Activated CD4-positive, alpha-beta T cell treated with anti-CD3 and anti-CD28 coated beads, Interleukin-2, Interleukin-6, amounts not matched to agents 100 ng/mL and 50 ng/mL, durations not matched to agents 16 hours and 8 hours (primary cell): Measurements from ENCODE around the gene TBC1D8.

Experiments
- DNase-seq: peaks from one replicate; pipeline ENCODE4 v3.0.0-alpha.2; 2020

Gene TBC1D8

DNA sequence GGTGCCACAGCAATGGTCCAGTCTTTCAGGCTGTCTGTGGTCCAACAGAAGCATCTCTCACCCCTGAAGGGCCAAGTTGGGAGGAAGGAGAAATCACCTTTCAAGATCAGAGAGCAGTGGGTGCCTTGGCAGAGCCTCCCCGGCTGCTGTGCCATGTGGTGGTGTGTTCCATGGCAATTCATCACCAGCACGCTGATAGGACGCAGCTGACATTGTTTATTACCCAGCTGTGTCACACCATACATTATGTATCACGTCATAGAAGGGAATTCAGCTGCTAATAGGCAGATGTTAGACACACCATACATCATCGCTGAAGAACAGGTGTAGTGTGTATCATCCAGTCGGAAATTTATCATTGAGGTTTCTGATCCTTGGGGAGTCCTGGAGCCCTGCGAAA, 178.7 kb downstream of the TBC1D8 start:
- no peak for DNase-seq

DNA sequence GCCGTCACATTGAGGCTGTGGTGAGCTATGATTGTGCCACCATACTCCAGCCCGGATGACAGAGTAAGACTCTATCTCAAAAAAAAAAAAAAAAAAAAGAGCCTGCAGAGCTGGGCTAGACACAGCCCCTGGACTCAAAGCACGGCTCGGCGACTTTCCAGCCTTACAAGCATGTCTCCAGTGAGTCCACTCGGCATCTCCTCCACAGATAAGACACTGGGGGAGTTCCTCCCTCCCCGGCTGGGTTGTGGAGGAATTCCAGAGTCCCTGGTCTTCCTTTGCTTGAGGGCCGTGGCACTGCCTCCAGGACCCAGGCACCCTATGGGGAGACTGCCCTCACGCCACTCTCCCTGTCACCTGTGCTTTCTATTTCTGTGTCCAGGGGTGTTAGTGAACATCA, 180.0 kb downstream of the TBC1D8 start:
- no peak for DNase-seq

DNA sequence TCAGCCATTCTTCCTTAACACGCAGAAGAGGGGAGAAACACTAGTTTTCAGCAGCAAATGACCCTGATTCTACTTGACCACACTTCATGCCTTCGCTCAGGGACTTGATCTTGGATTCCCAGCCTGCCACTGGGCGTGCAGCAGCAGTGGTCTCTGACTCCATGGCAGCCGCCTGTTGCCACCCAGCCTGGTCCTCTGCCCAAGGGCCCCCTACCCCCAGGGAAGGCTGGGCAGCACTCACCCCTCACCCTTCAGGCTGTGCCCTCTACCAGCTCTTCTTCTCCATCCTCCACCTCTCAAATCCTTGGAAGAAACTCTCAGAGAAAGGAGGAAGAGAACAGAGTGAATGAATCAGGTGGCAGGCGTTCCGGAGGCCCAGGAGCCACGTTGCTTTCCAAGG, 181.2 kb downstream of the TBC1D8 start:
- DNase-seq = no peak

DNA sequence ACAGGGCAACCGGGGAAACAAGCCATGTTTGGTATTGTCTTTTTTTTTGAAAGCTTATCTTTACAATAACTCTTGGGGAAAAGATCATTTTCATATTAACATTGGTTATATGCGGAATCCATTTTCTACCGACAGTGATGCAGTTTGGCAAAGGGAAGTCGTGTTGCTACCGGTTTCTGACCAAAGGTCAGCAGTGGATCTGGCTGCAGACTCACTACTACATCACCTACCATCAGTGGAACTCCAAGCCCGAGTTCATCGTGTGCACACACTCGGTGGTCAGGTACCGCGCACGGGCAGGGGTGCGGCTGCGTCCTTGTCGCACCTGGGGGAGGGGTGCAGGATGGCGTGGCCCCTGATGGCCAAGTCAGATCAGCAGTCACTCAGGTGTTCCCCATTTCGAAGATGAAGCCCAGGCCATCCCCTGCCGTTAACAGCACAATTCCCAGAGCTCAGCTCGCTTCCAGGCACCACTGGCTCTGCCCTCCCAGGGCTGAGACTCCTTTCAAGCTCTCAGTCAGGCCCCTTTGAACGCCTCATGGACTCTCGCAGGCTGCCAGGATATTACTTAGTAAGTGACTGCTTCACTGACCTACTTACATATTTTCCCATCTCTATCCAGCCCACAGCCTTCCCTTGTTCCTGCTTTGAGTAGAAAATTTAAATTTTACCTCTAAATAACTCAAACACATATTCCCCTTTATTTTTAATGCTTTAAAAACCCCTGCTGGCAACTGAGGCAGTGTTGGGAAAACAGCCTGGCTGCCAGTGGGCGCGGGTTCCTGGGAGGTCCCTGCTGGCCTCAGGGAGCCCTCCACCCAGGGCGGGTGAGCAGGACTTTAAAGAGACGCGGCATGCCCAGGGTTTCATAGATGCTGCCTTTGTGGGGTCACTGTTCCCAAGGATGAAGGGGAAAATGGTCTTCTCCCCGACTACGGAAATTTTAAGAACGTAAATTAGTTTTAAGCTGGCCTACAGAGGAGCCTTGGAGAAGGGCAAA, 182.7 kb downstream of the TBC1D8 start:
- DNase-seq = no peak

DNA sequence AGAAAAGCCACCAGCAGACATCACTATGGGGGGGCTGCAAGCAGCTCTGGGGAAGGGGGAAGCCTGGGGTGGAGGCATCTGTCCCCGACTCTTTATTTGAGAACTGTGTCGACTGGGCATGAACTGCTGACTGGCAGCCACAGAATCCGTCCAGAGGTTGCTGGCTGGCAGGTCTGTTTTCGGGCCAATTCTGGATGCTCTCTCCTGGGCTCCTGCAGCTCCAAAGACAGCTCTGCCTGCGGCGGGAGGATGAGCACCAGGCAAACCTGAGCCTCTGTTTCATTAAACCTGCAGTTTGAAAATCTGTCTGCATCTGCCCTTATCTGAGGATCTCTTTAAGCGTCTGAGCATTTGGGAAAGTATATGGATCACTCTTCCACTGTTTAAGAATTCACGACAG, 183.5 kb downstream of the TBC1D8 start:
- no peak for DNase-seq

DNA sequence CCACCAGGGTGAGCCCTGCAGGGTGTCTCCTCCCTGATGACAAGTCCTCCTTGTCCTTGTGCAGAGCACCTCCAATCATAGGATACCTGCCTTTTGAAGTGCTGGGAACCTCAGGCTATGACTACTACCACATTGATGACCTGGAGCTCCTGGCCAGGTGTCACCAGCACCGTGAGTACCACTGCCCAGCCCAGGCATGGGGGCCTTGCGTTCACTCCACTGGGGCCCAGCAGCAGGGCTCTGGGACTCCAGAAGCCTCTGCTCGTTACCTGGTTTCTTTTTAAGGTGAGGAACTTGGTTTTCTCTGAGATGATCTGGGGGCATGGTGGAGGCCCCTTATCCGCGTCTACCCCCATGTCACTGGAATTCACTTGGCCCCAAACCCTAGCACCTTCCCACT, 185.6 kb downstream of the TBC1D8 start:
- DNase-seq = no peak

DNA sequence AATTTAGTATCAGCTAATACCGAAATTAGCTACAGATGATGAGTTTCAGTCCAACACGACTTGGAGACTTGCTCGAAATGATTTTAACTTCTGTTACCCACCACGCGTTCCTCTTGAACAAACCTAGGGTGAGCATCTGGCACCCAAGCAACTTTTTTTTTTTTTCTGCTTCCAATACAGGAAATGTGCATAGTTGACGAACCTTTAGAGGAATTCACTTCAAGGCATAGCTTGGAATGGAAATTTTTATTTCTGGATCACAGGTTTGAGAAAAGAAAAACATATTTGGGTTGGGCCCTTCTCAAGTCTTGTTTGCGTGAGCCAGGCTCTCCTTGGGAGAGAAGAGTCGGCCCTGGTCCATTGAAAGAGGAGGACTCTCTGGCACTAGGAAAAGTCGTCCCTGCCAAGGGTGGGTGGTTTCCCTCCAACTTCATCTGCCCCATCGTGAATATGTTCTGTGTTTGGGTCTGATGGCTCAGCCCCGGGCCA, 186.5 kb downstream of the TBC1D8 start:
- DNase-seq = no peak

DNA sequence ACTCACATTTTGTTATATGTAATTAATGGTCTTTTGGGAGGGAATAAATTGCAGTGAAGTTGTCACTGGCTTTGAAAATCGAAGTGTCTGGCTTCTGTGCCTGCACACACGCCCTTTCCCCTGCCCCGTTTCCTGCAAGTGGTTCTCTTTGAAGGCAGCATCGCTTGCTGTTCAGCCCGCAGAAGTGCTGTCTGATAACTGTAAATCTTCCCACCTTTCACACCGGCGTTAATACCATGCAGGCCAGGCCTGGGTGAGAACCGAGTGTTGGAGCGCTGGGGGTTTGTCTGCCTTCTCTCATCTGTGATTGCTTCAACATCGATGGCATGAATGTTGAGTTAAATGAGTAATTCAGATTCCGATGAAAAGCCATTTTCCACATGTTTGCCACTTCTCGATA, 187.0 kb downstream of the TBC1D8 start:
- DNase-seq = no peak

DNA sequence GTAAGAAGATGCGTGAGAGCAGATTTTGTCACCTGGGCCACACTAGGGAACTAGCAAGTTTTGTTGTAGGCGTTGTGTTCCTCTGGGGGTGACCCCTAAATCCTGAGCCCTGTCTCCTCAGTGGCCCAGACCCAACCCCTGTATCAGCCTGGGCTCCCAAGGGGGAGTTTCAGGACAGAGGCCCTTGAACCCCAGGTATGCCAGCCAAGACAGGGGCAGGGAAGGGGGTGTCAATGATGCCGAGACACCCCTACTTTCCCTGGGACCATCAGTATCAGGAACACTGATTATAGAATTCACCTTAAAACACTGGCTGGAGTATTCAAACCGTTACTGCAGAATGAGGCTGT, 188.2 kb downstream of the TBC1D8 start:
- no peak for DNase-seq

DNA sequence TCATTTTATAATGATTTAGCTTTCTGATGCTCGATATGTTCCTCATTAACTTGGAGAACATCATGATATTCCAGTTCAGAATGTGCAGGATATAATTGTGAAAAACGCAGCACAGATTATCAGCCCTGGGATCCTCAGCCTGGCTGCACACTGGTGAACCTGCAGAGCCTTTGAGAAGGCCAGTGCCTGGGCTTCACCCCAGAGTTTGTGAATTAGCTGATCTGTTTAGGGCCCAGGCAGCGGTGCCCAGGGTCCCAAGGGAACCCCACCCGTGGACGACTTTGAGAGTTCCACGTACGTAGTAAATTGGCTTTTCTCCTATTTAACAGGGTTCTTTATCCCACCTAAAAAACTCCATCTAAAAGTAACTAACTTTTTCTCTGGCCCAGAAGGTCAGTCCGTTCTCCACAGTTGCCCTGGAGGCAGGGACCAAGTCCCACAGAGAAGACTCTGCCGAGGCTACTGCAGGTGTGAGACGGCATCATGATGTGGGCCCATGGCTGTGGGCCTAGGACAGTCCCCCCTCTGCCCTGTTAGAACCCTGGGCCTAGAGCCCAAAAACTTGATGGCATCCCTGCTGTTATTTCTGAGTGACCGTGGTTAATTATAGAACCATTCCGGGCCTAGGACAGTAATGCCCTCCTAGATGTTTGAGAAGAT, 188.7 kb downstream of the TBC1D8 start:
- DNase-seq = no peak

DNA sequence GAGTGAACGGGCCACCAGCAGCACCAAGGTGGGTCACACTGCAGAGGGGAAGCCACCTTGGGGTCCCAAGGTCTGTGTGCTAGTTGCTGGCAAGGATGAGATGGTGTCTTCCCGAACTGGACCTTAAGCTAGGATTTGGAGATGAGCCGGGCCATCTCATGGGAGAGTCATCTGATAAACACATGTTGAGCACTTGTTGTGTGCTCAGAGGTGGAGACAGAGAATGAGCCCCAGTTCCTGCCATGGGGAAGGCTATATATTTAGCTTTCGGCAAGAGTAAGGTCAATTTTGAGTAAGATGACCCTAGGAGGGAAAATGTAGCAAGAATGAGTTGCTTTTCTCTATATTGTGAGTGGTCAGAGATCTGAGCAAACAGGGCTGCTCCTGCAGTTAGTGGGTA, 190.5 kb downstream of the TBC1D8 start:
- no peak for DNase-seq

DNA sequence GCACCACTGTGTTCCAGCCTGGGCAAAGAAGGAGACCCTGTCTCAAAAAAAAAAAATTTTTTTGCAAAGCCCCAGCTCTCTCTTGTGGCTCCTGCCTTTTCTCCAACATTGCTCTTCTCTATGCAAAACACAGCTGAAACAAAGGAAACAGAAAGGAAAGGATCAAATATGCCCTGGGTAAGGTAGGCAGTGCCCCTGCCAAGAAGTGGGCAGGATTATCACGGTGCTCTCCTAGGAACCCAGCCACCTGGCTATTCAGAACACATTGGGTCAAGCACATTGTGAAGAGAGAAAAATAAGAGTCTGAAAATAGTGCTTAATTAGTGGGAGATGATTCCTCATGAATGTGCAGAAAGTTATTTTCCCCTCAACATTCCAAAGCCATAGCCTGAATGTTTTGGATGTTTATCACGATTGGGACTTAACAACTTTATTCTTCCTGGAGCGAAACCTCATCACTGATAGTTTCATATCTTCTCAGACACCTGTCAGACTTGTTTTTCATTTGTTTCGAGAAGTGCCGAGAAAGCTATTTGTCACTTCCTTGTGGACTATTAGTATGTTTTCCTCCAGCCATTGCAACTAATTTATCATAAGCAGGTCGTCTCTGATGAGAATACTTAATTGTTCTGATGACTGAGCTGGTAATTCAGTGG, 191.8 kb downstream of the TBC1D8 start:
- no peak for DNase-seq

DNA sequence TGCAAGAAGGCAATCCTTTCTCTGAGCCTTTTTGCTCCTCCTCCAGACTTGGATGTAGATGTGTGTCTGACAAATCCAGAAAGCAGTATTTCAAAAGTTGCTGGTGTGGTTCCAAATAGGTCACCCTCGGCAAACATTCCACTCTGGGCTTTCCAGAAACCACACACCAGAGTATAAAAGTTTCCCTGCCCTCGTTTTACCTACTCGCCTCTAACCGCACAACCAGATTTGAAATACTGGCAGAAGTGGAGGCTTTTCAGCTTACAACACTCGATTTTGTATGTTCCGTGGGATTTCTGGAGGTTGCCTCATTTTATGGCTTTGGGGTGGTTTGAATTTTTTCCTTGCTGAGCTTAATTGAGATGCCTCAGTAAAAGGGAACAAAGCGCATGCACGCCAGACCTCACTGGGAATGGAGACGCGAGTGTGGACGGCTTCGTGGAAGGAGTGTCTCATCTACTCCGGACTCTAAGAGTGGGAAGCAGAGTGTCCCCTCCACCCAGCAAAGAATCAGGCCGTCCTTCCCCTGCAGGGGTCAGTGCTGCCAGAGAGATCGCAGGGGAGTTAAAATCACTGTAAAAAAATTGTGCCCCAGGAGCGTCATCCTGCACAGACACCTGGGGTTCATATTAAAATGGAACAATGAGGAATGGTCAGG, 193.1 kb downstream of the TBC1D8 start:
- DNase-seq = no peak
